ENCODE results near the gene MED13L. TPM values are rescaled to one million over a fixed set of nuclear protein-coding genes. Genes with fewer than 3 reads are reported as not detected.

MED13L gene
- total RNA-seq, 1 donor from 2014 or later: 79.3 TPM

DNA sequence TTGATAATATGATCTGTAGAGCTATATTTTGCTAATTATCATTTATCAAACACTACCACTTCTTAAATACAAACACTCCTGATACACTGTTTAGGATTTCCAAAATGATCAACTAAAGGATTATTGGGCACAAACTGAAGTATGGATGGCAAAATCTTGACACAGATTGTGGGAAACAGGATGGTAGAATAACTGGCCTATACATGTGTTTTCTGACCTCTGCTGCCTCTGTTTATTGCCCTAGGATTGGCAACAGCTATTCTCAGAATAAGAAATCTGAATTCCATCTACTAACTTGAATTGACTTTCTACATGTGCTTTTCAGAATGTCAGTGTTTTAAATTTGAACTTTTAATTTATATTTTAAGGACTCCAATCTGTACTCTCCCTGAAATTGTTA is 209.1 kb downstream of the MED13L start:
- intact Hi-C loops (cut with micrococcal nuclease): loop anchor here (10.0 kb wide), 1 partner anchor 526 kb away; no protein-coding TSS in a partner anchor

DNA sequence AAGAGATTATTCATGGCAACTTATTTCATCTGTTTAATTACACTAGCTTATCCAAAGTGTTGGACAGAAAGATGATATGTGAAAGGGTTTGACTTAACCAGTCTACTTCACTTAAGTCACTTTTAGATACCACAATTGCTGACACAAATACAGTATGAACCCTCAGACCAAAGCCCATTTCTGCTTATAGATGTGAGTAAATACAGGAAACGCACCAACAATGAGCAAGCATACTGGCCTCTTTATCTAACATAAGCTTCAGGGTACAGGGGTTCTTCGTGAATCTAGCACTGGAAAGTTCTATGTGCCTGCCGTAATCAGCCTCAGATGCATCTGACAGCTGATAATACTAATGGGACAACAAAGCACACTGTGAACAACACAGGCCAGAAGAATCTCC is 209.6 kb downstream of the MED13L start:
- intact Hi-C loops (cut with micrococcal nuclease): loop anchor here (10.0 kb wide), 1 partner anchor 527 kb away; no protein-coding TSS in a partner anchor

DNA sequence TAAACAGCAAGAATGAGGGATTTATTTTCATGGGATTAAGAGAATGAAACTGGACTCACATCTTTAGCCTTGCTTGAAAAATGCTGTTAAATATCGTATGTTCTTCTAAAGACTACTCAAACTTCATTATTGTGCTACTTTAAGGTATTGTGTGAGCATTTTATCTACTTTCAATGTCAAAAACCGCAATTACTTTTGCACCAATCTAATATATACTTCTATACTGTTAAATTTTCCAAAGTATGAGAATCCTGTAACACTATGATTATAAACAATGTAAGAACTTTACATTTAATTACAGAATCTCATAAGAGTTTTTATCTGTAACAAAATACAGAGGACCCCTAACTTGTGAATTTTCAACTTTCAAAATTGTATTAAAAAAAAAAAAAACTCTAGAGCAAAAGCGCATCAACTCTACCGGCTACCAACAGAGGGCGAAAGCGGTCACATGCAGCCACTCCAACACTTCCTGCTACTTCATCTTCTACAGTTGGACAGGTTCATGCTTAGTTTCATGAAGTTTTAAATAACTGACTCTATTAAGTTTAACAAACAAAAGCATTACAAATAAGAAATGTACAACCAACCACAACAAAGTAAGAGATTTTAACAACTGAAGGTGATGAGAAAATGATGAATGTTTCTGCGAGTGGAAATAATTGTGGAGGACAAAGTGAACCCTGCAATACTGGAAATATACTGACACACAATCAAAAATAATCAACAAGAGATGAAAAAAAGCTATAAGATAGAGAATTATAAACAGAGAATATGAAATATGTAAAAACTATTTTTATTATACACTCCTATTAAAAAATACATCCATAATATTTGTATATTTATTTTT is 210.9 kb downstream of the MED13L start:
- intact Hi-C loops (cut with micrococcal nuclease): loop anchor here (1.0 to 10.0 kb wide), 2 partner anchors 170 to 528 kb away; no protein-coding TSS in a partner anchor

DNA sequence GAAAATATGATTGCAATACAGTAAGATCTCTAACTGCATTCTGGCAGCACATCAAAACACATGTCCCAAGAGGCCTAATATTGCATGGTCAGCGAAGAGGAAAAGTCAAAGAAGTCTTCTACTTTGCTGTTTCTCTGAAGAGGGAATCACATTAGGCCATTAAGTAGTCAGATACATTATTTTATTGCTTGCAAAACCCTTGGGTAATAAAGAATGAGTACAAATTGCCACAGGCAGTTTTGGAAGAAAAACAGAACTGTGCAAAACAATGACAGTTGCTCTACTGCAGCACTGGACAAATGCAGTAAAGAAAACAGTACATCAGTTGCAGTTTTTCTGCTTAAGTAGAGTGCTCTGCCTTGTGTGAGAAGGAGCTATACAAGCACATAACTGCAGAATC is 211.9 kb downstream of the MED13L start:
- intact Hi-C loops (cut with micrococcal nuclease): loop anchor here (1.0 to 10.0 kb wide), 2 partner anchors 171 to 529 kb away; no protein-coding TSS in a partner anchor

DNA sequence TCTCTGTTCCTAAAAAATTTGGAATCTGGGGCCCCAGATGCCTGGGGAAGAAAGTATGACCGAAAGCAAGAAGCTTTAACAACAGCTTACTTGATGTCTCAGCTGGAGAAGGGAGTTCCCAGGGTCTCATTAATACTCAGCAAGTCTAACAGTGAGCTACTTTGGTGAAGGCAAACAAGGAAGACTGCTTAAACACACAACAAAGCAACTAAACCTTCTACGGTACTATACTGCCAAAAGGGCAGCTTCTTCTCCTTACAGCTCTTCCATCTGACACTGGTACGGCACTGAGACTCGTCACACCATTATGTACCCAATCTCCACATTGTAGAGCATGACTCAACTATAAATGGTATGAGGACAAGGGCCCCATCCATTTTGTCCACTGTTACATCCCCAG is 213.0 kb downstream of the MED13L start:
- intact Hi-C loops (cut with micrococcal nuclease): loop anchor here (5.0 to 10.0 kb wide), 3 partner anchors 73 to 530 kb away; partner anchors contain the start of gene MED13L

DNA sequence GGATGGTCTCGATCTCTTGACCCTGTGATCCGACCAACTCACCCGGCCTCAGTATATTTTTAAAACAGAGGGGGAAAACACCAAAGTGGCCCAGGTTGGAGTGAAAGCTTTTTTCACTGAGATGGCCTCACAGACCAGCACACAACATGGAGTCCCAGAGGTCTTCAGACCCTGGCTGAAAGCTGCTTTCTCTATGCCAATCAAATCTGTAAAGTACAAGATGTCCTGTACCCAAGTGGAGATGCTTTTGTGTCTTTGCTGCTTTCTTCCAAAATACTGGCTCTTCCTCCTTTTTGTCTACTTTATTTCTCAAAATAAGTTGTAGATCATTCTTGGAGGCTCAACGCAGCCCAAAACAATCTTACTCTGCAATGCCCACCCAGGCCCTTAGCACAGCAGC is 214.8 kb downstream of the MED13L start:
- intact Hi-C loops (cut with micrococcal nuclease): loop anchor here (5.0 to 10.0 kb wide), 3 partner anchors 75 to 532 kb away; partner anchors contain the start of gene MED13L

DNA sequence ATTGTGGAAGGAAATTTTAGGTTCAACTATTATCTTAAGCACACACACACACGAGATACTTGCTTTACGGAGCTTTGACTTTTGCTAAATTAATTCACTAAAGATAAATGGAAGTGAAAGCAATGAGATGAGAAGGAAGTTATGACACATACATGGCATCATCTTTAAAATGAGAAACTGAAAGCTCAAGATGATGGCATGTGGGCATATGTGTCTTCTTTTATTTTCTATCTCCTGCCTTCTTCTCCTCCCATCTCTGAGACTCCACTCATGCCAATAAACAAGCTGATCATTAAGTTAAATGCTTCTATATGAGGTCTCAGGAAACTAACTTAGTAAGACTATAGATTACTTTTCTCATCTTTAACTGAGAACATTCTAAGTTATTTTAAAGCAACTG is 216.7 kb downstream of the MED13L start:
- intact Hi-C loops (cut with micrococcal nuclease): loop anchor here (5.0 to 10.0 kb wide), 3 partner anchors 77 to 534 kb away; partner anchors contain the start of gene MED13L

DNA sequence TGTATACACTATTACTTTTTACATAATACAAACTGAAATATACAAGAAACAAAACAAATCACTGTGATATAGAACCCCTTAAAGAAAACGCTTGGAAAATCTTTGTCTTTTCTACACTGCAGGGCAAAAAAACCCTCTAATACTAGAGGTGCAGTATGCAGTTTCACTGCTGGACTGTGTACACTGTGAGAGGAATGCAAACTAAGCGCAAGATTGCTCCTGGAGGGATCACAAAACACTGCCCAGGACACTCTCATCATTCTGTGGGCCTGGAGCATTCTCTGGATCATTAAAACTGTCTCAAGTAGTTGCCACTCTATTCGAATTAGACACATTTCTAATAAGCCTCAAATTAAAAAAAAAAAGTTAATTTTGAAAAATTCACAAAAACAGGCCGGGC is 217.6 kb downstream of the MED13L start:
- intact Hi-C loops (cut with micrococcal nuclease): loop anchor here (5.0 to 10.0 kb wide), 3 partner anchors 77 to 535 kb away; partner anchors contain the start of gene MED13L

DNA sequence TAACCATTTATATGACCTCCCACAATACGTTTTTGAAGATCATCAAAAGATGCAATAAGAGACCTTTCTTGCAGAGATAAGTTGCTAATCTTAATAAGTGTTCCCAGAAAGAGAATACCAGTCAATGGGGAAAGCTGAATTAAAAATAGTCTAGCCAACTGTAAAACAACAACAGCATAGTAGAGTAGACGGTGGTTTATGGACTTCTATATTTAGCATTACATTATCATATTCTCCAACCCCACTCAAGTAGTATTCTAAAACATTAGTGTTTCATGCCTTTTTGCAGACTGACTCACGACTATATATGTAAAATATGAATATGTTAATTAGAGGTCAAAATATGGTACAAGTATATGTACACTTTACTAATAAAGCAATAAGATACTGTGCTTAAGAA is 218.9 kb downstream of the MED13L start:
- intact Hi-C loops (cut with micrococcal nuclease): no loop called here

DNA sequence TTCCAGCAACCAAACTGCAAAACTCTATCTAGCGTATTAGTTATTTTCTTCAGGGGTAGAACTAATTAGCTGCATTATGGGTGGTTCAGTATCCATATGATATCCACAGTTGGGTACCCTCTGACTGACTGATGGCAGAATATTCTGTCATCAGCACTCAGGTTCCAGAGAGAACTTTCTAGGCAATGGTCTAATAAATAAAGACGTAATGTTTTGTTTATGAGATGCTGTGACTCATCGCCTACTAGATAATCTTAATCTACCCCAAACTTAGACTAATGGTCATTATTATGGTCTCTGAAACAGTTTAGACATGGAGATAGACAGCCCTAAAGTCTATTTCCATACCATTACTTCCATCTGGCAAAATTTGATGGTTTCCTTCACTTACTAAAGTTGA is 220.1 kb downstream of the MED13L start:
- intact Hi-C loops (cut with micrococcal nuclease): no loop called here

DNA sequence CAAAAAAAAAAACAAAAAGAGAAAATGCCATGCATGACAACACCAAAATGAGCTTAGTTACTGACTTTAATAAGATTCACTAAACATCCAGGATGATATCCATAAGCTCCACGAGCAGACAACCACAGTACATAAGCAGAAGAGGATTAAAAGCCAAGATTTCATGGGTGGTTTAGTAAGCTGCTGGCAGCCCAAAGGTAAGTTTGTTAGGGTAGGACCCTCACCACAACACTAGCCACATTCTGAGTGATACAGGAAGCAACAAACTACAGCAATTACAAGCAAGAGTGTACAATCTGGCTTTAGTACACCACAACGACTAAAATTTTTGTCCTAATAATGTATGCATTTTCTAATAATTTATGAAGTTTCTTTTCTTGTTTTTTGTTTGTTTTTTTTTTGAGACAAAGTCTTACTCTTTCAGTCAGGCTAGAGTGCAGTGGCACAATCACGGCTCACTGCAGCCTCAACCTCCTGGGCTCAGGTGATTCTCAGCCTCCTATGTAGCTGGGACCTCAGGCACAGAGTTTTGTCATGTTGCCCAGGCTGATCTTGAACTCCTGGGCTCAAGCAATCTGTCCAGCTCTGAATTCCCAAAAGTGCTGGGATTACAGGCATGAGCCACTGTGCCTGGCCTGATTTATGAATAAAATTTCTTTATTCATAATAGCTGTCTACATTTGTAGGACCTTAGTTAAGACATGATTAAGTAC is 221.4 kb downstream of the MED13L start:
- intact Hi-C loops (cut with micrococcal nuclease): no loop called here

DNA sequence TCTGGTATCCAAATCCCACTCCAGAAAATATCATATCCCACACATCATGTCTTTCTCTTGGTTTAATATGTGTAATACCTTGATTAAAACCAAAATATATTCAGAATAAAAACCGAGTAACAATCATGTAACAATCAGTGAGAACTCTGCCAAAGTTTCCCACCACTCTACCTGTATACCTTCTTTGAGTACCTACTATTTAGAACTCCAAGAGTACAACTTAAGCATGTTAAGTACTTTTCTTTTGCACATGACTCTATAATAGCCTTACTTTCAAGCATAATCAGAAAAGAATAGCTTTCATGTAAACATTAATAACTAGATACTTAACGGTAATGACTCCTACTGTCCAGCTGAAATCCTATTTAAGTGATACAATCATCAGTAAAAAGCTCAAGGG is 223.2 kb downstream of the MED13L start:
- intact Hi-C loops (cut with micrococcal nuclease): no loop called here

DNA sequence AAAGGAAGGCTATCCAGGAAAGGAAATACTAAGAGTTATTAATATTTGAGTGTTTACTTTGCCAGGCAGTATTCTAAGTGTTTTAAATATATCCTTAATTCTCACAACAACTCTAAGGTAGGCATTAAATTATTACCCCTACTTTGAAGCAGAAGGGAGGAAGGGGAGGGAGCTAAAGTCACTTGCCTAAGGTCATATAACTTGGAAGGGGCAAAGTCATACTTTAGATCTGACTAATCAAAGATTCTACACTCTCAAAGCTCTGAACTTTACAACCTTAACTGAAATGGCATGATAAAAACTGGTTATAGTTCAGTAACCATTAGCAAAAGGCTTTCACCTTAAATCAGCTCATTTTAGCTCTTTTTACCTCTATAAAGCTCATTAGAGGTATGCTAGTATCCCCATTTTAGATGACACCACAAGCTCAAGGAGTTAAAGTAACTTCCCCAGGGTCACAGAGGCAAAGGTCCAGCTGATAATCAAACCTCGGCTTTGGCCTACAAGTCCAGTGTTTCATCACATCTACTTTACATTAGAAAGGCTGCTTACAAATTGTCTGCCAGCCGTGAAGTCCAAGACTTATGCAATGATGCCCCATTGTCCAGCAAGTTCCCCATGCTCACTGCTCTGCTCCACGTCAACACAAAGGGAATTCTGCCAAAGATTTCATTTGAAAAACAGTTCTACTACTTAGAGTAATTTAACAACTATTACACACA is 223.9 kb downstream of the MED13L start:
- intact Hi-C loops (cut with micrococcal nuclease): no loop called here

DNA sequence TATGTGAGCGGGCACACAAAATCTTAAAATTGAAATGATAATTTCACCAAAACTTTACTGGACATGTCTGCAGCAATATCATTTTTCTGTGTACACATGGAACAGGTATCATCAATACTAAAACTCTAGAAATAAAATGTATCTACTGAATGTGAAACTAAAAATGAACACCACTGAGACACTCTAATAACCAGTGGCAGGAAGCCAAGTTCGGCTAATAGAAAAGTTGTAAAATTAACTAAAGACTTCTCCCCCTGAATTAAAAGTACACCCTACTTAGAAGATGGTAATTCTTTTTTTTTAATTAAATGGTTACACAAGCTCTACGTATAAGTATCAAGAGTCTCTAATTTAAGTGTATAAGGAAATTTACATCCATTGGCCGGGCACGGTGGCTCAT is 227.2 kb downstream of the MED13L start:
- intact Hi-C loops (cut with micrococcal nuclease): no loop called here

DNA sequence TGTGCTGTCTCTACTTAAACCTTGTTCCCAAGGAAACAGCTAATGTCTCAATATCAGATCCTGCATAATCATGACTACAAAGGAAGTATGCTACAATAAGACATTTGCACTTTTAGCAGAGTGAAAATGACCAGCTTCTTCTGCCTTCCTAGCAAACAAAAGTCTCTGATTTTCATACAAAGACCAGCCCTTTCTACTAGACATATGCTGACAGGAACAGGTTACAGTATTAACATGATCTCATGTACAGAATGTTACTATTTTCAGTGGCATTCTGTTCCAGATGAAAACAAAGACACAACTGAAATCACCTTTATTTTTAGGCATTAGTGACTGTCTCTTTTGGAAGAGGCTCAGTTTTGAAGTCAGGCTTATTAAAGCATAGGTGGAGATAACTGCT is 228.6 kb downstream of the MED13L start:
- intact Hi-C loops (cut with micrococcal nuclease): no loop called here

DNA sequence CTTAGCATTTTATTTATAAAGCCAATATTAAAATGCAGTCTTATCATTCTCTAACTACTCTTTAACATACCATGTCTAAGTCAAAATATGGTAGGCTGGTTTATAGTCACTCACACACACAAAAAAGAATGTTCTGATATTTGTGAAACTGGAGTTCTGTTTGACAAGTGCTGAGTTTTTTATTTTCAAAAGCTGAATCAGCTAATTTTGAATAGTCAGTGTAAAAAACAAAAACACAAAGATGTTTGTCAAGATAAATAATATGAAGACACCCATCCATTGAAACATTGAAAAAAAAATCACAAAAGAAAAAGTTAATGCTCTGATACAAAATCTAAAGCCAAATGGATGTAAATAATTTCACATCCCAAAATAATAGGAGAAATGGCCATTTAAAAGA is 231.5 kb downstream of the MED13L start:
- intact Hi-C loops (cut with micrococcal nuclease): no loop called here

DNA sequence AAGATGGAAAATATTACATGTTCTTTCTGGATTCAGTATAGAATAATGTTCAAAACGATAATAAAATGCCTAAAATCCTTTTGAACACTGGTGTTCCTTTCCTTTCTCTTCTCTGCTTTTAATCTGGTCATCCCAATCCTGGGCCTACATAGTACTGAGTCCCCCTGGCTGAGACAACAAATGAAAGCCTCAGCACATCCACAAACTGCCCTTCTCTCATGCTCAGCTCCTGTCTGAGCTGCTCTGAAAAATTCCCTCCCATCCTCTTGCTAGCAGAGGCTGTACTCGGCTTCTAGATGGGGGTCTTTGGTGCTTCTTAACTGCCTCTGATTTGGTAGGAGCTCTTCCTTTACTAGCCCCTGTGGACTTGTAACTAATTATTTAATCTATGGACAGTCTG is 232.3 kb downstream of the MED13L start:
- intact Hi-C loops (cut with micrococcal nuclease): no loop called here

DNA sequence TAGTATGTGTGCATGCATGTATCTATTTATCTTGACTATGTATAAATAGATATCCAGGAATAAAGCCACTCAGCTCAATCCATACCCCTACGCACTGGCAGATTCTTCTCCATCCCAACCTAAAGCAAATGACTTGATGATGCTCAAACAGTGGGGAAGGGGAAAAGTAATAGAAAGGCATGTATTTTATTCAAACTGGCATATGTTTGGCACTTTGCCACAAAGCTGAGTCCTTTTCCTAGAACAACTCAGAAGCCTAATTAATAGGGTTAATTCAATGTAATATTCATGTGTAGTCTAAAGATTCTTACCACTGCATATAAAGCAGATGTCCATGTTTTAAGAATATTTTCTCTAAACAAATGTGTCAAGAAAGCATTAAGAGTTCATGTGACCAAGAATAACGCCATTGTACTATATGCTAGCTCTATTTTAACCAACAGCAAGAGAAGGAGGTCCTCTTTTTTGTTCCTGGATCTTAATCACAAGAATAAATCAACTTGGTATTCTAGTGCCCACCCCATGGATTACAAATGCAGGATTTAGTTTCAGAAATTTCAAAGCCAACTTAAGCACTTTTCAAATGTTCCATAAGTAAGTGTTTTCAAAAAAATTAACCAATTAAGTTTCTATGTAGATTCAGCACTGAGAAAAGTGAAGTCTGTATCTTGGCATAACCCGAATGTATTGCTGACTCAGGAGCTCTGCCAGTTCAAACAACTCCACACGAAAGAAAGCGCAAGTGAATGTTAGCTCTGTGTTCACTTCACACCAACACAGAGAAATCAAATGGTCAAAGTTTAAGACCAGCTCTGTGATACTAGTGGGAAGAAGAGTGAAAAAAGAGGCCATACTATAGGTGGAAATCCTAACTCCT is 233.6 kb downstream of the MED13L start:
- intact Hi-C loops (cut with micrococcal nuclease): no loop called here

DNA sequence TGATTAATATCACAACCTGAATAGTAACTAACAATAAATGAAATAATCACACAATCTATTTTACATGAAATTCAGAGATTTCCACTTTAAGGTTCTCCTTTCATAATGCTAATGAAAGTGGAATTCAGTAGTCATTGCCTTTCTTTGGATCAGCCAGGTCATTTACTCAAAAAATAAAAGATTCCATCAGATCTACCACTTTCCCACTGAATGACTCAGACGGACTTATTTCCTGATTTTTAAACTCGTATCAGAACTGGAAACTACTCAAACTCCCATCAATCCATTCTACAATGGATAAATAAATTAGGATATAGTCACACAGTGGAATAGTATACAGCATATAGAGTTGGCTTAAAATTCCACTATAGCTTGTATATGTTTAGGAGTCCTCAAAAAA is 237.1 kb downstream of the MED13L start:
- intact Hi-C loops (cut with micrococcal nuclease): no loop called here

DNA sequence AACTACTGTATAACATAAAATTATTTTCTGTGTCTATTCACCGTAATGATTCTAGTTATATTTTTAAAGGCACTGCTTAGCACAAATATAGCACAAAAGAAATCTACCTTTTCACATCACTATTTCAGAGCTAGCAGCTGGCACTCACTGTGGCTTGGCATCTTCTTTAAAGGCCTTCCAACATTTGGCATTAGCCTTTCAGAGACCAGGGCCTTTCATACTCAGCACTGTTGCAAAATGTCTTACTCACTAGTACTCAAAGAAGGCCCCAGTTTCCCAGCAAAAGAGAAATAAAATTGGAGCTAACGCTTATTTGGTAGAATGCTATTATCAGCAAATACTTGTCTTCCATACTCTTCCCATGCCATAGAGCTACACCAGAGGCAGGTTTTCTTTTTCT is 238.4 kb downstream of the MED13L start:
- intact Hi-C loops (cut with micrococcal nuclease): no loop called here
